DMS114 treated with DMSO at 0.1 percent for 48 hours (cell line): ENCODE data around the gene TUBB.

Experiments used
- DNase-seq: peaks from one replicate; lab custom pipeline; 2025; ENCODE audit not compliant: unreplicated experiment; lab: John Stamatoyannopoulos, UW

Gene TUBB

DNA sequence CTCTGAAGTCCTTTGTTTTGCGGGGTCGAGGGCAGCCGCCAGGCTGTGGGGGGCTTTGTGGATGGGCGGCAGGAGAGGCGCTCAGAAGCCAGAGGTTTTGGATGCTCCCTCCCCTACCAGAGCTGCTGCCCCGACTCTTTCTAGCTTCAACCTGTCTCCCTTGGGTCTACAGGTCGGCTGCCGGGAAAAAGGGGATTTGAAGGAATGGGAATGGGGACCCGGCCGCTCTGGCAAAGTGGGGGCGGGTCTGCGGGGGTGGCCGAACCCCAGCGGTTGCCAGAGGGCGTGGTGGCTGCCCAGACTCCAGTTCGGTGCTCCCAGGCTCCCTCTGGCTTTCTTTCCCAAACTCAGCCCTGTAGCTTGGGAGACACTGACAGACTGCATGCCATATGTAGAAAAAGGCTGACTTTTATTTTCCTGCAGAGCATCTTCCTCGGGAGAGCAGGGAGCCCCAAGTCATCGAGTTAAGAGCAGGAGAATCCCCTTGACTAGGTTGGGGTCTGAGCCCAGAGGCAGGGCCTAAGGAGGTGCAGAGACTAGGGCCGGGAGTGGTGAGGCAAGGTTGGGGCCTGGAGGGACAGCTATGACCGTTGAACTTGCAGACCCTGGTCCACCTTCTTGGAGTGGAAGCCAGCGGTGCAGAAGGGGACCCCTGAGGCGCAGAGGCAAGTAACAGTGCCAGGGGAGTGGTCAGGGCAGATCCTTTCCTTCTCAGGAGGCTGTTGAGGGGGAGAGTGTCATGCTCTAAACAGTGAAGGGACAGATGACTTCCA lies 32.3 kb upstream of the TUBB start:
- peak; percentile 40 for DNase-seq

DNA sequence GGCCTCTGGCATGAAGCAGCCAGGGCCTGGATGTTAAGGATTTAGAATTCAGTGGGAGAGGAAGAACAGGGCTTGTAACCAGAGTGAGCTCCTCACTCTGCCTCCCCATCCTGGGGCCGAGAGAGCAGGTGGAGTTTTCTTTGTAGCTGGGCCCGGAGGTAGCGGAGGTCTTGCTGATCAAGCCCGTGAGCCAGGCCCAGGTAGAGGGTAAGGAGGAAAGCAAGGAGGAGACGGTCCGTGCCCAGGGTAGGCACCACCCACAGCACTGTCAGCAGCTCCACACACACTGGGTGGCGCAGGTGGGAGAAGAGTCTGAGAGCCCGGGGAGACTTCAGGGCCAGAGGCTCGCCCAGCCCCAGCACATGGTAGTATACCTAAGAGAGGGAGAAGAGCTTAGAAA lies 31.6 kb upstream of the TUBB start:
- DNase-seq, result no peak

DNA sequence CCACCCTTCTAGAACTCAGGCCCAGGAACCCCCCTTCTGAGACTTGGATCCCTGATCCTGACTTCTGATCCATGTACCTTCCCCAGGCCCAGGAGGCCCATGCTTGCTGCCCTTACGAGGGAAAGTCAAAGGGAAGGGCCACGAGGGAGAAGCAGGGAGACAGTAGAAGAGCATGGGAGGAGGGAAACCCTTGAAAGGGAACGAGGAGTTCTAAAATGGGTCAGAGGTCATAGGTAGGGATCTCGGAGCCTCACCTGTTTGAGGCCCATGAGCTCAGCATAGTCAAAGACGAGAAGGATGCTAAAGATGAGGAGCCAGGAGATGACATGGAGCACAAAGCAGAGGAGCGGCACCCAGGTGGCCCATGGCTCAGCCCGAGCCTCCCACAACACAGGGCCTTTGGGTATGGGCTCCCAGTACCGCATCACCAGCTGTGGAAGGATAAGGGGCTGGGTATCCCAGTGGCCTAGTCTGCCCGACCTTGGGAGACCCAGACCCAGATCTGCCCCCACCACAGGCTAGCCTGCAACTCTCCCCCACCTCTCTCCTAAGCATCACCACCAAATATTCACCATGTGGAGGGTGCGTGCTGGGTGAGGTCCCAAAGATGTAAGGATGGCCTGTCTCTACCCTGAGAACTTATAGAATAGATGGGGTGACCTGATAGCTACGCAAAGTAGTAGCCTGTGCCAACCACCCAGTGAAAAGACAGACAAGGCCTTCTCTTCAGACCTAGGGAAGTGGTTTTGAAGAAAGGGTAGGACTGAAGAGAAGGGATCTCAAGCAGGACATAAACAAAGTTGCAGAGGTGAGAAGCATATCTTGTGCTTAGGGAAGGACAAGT lies 30.9 kb upstream of the TUBB start:
- DNase-seq, result no peak

DNA sequence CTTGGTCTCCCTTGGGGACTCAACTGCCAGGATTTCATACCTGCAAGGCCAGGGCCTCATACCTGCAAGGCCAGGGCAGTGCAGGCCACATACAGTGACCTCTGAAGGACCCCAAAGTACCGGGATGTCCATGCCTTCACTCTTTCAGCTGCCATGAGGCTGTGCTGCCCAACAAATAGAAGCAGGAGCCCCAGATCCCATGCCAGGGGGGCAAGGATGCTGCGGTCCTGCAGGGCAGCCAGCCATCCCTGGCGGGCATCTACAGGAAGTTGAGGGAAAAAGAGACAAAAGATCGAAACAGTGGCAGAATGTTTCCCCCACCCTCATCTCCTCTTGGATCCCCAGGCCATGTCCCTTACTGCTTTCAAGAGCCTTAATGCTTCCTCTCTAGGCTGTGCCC lies 30.2 kb upstream of the TUBB start:
- no peak for DNase-seq

DNA sequence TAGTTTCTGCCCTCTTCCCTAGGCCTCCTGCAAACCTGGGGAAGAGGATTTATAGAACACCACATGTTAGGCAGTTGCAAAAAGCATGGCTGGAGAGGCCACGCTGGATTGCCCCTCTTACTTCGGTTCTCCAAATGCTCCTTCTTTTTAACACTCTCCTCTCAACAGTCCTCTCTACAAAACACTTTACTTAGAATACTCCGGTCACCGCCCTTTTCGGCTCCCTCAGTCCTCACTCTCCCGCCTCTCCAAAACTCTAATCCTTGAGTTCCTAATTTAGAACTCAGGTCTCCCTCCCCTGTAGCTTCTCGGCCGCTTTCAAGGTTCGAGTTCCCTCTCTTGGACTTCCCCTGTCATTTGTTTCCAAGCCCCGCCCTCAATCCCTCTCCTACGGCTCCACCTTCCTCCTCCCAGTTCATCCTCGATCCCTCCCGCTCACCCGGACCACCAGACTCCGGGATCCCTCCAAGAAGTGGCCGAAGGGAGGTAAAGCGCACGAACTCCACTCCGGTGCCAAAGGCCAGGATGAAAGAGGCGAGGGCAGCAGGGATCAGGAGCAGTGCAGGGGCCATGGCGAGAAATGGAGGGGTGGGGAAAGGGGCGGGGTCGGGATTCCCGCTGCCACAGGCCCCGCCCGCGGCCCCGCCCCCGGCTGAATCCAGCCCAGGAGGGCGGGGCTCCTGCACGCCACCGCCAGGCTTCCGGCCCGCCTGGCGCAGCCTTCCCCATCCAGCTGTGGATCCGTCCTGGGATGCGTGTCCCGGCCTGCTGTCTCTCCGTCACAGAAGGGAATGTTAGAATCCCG lies 29.5 kb upstream of the TUBB start, which contains the start of gene NRM:
TSS of gene NRM (minus strand) at position 582 of the 805 bp plus-strand sequence. CDS start at position 572, 10 bp downstream.
- DNase-seq, result peak; percentile 88

DNA sequence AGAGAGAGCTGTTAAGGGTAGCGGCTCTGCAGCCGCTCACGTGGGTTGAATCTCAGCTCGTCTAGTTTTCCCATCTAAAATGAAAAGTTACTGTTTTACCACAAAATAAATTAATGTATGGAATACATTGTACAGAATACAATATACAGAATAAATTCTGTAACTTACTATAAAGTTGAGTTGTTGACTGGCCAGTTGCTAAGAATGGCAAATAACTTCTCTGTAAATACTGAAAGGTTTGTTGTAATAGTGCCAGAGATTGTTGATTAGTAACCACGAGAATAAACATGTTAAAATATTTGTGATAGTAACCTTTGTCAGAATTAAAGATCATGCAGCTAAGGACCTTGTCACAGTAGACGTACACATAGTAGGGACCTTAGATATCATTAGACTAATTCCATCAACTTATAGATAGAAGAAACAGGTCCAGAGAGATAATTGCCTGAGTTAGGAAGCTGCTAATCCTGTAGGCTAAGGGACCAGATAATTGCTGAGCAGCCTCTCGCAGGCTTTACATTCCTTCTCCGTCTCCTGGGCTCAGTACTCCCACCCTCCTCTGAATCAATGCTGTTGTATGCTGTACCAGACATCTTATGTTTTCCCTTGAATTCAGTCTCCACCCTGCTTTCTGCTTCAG lies 28.8 kb upstream of the TUBB start:
- DNase-seq, result peak; percentile 60

DNA sequence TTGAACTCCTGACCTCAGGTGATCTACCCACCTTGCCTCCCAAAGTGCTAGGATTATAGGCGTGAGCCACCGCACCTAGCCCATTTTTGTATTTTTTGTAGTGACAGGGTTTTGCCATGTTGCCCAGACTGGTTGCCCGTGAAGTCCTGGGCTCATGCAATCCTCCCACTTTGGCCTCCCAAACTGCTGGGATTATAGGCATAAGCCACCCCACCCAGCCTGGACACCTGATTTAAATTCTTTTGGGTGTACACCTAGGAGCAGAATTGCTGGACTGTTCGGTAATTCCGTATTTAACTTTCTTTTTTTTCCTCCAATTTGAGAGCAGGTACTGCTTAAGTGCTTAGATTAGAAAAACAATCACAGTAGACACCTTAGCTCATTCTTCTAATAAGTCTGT lies 23.7 kb upstream of the TUBB start:
- no peak for DNase-seq

DNA sequence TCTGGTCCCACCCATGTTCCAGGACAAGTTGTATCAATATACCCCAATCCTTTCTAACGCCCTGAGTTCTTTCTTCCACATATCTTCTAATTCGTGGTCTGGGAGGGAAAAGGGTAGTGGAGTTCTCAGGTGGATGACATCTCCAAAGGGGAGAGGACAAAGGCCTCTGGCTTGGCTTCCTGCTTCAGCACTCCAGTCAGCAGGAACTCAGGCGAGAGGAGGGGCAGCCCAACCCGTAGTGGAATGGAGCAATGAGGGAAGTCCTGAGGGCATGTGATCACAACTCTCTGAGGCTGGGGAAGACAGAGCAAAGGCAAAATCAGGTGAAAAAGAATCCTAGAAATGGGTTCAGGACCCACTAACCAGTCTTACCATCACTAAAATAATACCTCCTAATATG lies 19.8 kb upstream of the TUBB start:
- no peak for DNase-seq

DNA sequence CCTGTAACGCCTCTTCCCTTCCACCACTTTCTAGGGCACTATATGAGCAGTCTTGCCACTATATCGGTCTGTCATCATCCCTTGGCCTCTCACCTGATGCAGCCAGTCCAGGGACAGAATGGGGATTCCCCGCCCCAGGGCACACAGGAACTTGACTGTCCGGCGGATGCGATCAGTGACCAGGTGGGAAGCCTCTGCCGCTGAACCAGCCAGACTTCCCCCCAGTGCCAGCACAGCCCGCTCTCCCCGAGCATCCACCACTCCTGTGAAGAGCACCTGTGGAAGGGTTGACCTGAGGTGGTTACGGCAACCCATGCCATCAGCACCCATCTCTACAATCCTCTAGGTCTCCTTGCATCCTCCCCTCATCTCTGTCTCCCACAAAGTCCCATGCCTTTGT lies 17.1 kb upstream of the TUBB start:
- DNase-seq, result no peak

DNA sequence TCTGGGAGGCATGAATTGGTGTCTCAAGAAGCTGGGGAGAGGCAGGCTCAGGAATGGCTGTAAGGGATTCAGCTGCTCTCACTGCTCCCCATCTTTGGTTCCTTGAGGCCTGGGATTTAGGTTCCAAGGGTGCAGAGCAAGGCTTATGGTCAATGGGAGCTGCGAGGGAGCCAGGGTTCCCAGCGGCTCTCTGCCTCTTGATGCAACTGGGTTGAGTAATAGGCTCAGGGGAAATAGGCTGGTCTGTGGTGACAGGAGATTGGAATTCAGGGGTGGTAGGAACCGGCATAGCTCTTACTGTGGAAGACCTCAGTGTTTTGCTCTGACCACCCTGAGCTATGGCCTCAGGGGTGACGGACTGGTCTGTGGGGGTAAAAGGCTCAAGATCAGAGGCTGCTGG lies 16.3 kb upstream of the TUBB start:
- DNase-seq, result no peak

DNA sequence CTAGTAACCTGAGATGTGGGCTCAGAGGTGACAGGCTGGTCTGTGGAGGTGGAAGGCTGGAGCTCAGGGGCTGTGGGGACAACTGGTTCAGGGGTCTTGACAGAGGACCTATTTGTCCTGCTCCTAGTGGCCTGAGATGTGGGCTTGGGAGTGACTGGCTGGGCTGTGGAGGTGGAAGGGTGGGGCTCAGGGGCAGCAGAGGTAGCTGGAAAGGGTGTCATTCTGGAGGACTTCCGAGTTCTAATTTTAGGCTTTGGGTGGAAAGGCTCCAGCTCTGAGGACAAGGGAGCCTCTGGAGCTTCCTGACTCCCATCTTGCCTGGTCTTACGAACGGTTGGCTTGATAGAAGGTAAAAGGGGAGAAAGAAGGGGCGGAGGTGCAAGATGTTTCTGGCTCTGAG lies 14.5 kb upstream of the TUBB start:
- DNase-seq, result no peak

DNA sequence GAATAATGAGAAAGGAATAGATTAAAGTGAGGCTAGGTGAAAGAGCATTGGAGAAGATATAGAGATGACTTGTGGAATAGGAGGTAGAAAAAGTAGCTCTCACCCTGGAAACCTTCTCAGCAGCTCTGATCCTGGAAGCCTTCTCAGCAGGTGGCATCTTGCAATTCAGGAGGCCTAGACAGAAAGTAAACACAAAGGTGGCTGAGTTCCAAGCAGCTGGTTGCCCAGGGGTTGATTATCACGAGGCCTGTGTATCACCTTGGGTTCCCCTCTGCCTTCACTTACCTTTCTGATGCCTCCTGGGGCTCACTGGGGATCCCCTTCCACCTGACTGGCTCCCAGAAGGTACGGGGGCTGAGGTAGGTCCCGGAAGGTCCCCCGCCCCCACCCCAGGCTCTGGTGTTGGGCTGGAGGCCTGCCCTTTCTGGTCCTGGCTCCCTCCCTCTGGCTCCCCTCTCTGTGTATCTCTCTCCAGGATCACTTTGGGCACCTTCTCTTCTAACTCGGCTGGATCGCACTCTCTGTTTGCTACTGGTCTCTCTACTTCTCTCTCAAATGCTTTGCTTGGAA lies 12.8 kb upstream of the TUBB start:
- no peak for DNase-seq

DNA sequence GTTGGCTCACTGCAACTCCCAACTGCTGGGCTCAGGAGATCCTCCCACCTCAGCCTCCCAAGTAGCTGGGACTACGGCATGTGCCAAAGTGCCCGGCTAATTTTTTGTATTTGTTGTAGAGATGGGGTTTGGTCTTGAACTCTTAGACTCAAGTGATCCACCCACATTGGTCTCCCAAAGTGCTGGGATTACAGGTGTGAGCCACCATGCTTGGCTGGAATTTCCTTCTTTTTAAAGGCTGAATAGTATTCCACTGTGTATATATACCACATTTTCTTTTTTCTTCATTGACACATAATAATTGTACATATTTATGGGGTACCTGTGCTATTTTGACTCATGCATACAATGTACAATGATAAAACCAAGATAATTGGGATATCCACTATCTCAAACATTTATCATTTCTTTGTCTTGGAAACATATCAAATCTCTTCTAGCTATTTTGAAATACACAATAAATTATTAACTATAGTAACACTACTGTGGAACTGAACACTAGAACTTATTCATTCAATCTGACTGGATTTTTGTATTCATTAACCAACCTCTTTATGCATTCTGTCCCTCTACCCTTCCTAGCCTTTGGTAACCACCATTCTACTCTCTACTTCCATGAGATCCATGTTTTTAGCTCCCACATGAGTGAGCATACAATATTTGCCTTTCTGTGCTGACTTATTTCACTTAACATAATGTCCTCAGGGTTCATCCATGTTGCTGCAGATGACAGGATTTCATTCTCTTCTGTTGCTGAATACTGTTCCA lies 10.9 kb upstream of the TUBB start:
- DNase-seq, result no peak

DNA sequence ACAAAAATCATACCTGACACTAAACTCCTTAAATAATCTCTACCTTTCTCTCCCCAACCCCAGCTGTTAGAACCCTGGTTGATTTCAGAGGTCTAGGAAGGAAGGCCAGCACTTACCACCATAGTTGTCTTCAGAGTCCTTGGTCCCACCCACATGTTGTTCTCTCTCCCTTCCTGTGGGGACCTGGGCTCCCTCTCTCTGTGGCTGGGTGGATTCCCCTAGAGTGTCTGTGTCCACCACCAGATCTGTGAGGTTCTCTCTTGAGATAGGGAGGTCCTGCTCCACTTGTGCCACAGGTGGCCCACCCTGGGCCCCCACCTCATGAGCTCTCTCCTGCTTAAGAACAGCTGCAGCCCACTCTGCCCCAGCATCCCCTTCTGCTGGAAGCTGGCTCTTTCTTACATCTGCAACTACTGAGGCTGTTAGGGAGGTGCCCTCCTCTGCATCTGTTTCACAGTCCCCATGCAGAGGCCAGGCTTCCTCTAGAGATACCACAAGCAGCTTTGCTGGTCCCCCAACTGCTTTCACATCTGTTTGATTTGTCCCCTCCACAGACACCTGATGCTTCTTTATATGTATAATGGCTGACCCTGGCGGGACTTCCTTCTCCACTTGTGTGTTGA lies 8.3 kb upstream of the TUBB start:
- no peak for DNase-seq

DNA sequence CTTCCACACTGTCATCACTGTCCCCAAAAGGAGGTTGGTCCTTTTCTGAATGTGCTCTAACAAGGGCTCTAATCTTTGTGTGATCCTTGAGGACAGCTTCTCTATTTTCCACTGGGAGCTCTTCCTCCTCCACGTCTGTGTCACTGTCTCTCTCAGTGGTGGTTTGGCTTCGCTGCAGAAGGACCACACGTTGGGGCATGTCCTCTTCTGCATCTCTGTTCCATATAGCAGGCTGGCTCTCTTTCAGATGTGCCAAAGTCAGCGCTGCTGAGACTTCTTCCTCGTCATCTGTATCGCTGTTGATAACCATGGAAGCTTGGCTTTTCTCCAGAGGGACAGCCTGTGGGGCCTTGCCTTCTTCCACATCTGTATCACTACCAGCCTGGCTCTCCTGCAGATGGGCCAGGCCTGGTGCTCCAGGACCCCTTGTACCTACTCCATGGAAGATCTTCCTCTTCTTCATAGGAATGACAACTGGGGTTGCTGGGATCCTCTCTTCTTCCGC lies 7.7 kb upstream of the TUBB start:
- DNase-seq, result no peak

DNA sequence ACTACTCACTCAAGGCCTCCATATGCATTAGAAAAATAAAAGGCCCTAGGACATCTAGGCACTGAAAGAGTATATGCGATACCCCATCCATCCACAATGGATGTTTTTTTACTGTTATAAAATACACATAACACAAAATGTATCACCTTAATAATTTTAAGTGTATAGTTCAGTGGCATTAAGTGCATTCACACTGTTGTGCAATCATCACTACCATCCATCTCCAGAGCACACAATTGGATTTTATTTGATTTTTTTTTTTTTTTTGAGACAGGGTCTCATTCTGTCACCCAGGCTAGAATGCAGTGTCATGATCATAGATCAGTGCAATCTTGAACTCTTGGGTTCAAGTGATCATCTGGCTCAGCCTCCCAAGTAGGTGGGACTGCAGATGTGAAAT lies 5.9 kb upstream of the TUBB start:
- no peak for DNase-seq

DNA sequence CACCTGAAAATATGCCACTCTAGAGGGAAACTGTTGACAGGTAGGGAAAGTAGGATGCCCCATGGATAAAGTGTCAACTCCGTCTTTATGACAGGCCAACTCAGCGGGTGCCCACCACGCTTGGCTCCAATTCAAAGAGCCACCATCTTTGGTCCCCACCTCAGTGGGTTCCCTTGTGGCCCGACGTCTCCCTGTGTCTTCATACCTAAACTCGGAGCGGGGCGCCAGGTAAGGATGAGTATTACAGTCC lies 3.3 kb upstream of the TUBB start:
- no peak for DNase-seq

DNA sequence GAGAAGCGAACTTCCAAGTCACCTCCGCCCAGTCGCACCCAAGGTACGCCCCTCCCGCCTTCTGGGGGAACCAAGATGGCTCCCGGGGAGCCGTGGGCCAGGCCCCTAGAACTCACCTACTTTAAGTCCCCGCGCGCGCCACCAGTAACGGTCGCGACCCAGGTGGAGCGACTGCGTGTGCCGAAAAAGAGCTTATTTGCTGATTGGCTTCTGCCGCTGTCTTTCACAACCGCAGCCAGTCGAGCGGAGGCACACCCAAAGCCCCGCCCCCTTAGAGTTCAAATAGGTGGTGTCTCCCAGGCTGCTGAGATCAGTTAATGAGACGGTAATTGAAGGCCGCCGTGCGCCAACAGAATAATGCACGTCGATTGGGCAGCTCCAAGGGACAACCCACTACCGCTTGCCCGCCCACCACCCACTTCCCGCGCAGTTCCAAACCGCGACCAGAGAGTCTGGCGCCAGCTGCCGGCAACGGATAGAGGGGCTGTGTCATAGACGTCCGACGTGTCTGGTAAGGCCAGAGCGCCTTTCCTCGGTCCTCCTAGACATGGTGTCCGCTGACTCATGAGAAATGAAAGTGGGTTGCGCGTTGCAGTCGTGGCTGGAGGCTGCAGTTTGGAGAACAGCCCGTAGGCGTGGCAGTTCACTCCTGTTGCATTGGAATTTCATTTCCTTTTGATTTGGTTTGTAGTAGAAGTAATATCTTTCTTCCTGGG lies 2.9 kb upstream of the TUBB start, which contains the start of gene MDC1:
TSS of gene MDC1 (minus strand) at position 153 of the 716 bp plus-strand sequence. CDS start 2,106 bp downstream, outside the sequence.
- peak; percentile 100 for DNase-seq
